GM12865 (cell line): Measurements from ENCODE around the gene JPT2.

Experiments
- DNase-seq: peaks from one replicate; pipeline ENCODE4 v3.0.0; 2010; ENCODE audit warnings: low read depth
- H3K4me3 ChIP-seq: 2 replicates; pipeline ENCODE4 v1.5.1; 2011; ENCODE audit warnings: mild to moderate bottlenecking, low read depth, low read length, control low read depth
- TF ChIP-seq, protein P1 (sequence below): IDR thresholded peaks from 2 replicates; pipeline ENCODE4 v1.5.1; 2011; ENCODE audit warnings: low read length, control low read depth, low read depth, inconsistent platforms; ENCODE audit not compliant: insufficient read depth; ENCODE audit errors: missing control alignments

JPT2 gene

DNA sequence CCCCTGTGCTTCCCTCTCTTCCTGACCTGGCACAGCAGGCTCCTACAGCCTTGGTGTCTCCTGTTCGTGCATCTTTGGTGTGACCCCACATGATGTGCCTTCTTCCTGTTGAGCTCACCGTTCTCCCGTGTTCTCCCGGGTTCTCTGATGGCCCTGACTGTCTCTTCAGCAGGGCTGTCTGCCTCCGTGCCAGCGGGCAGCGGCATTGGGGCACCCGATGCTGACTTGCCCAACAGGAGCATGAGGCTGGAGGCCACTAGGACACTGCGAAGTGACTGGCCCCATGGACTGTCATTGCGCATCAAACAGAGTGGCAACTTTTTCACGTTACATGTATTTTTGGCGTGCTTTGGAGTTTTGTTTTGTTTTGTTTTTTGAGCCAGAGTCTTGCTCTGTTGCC, 43.5 kb upstream of the JPT2 start:
- no peak overlapping the region for H3K4me3 ChIP-seq
- TF ChIP-seq, protein P1, sequence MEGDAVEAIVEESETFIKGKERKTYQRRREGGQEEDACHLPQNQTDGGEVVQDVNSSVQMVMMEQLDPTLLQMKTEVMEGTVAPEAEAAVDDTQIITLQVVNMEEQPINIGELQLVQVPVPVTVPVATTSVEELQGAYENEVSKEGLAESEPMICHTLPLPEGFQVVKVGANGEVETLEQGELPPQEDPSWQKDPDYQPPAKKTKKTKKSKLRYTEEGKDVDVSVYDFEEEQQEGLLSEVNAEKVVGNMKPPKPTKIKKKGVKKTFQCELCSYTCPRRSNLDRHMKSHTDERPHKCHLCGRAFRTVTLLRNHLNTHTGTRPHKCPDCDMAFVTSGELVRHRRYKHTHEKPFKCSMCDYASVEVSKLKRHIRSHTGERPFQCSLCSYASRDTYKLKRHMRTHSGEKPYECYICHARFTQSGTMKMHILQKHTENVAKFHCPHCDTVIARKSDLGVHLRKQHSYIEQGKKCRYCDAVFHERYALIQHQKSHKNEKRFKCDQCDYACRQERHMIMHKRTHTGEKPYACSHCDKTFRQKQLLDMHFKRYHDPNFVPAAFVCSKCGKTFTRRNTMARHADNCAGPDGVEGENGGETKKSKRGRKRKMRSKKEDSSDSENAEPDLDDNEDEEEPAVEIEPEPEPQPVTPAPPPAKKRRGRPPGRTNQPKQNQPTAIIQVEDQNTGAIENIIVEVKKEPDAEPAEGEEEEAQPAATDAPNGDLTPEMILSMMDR, result no peak
- DNase-seq, result no peak

DNA sequence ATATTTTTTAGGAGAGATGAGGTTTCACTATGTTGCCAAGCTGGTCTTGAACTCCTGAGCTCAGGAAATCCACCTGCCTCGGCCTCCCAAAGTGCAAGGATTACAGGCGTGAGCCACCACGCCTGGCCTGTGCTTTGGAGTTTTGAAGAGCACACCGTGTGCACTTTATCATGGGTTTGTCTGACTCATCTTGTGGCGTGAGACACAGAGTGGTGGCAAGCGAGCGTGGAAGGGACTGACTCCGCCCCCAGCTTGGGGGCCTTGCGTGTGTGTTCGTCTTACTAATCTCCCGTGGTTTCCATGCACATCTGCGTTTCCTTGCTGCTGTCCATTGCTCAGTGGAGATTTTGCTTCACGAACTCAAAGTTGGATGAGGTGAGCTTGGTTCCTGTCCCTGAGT, 43.0 kb upstream of the JPT2 start:
- H3K4me3 ChIP-seq, result no peak overlapping the region
- no peak for DNase-seq
- TF ChIP-seq, protein P1, result no peak

DNA sequence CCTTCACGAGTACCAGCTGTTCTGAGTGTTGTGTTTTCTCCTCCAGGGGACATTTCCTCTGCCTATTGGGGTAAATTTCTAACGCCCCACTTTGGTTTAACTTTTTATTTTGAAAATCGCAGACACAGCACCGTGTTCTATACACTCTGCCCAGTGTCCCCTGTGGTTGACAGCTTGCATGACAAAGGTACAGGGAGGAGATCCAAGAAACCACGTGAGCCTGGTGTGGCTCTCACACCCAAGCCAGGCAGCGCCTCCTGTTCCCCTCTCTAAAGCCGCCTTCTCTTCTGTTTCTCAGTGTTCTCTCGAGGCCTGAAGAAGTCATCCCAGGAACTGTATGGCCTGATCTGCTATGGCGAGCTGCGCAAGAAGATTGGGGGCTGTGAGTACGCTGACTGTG, 40.6 kb upstream of the JPT2 start:
- TF ChIP-seq, protein P1, result no peak
- DNase-seq, result no peak
- no peak overlapping the region for H3K4me3 ChIP-seq

DNA sequence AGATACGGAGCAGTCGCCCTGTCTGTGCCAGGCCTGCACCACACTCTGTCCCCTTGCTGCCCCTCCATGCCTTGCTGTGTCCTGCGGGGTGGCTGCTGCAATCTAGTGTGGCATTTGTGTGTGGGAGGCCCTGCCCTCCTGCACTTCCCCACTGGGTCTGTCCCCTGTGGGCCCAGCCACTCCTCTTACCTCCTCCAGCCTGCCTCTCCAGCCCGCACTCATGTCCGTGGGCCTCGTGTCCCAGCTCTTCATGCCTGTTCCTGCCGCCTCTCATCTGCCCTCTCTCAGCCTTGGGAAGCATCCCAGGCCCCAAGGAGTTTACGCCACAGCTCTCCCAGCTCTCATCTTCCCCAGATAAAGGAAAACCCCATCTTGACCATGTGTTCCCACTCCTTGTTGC, 39.3 kb upstream of the JPT2 start:
- TF ChIP-seq, protein P1, result no peak
- H3K4me3 ChIP-seq, result no peak overlapping the region
- no peak for DNase-seq

DNA sequence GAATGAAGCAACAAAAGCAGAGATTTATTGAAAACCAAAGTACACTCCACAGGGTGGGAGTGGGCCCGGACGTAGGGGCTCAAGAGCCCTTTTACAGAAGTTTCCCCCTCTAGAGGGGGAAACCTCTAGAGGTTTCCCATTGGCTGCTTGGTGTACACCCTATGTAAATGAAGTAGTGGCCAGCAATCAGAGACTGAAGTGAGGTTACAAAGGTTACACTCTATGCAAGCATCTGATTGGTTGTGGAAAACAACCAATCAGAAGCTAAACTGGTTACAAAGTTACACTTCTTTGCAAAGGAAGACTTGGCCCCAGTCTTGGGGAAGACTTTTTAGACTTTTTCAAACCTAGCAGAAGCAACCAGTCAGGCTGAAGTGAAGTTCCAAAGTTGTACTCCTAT, 38.8 kb upstream of the JPT2 start:
- no peak overlapping the region for H3K4me3 ChIP-seq
- TF ChIP-seq, protein P1, result no peak
- DNase-seq, result no peak

DNA sequence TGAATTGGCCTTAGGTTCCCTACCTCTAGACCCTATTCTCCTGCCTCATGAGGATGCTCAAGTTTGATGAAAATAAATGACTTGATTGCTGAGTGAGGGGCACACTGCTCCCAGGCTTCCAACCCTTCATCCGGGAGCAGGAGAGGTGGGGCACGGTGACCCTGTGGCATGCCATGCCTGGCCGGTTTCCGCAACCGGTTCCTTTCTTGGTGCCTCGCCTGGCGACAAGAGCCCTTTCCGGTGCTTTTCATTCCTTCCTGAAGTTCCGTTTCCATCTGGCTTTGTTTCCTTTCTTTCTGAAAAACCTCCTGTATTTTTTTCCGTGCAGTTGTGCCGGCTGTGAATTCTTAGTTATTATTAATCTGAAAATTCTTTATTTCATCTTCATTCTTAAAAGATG, 38.2 kb upstream of the JPT2 start:
- H3K4me3 ChIP-seq, result no peak overlapping the region
- no peak for DNase-seq
- TF ChIP-seq, protein P1, result no peak

DNA sequence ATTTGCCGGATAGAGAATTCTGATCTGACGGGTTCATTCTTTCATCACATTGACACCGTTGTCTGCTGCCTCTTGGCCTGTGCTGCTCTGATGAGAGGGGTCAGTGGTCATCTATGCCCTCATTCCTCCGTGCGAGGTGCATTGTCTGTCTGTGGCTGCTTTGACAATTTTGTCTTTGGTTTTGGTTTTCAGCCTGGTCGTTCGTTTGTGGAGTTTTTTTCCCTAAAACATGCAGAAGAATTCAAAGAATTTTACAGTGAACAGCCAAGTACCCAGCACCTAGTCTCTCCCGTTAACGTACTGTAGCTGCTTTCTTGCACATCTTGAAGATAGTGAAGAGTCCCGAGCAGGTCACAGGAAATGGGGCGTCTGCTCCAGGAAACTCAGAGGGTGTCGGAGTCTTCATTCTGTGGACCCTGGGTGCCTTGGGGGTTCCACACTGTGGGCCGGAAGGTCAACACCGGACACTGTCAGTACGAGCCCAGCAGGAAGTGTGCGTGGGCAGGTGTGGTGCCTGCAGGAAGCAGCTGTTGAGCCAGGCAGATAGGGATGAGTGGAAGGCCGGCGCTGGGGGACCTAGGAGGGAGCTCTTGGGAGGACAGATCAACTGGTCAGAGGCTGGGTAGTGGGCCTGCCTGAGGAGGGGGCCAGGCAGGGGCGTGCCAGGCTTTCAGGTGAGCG, 37.7 kb upstream of the JPT2 start:
- DNase-seq, result no peak
- TF ChIP-seq, protein P1, result no peak
- H3K4me3 ChIP-seq, result no peak overlapping the region
